Body of pancreas (tissue), 4 donors: Measurements from ENCODE around the gene LTK.

Experiments
- POLR2A ChIP-seq, 3 donors: fragments of 450-650 bp; IDR thresholded peaks; one replicate each; pipeline ENCODE4 v1.6.1; 2016; ENCODE audit warnings: antibody characterized with exemption in 3 of 3, mild to moderate bottlenecking in 2 of 3
- TF ChIP-seq, protein P1 (sequence below), 7 experiments: fragments of 450-650 bp in 4 of 7; fragments of 200-600 bp in 3 of 7; sonication (generic) in 3 of 7; IDR thresholded peaks; one replicate each; pipeline ENCODE4 v1.5.1; 2016 to 2019; ENCODE audit warnings: antibody characterized with exemption in 7 of 7

DNA sequence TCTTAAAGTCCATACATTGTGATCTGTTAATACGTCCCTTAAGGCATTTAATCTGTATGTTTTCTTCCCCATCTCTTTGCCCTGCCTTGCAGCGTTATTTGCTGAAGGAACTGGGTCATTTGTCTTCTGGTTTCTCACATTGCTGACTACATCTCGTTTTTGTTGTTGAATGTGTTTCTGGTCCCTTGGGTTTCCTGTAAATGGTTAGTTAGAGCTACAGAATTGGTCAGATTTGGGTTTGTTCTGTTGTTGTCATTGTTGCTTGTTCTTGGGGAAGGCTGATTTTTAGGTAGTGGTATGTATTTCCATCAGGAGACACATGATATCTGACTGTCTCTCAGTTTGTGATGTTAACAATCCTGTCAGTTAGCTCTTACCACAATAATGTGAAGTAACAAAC, 46.9 kb downstream of the LTK start:
- TF ChIP-seq, protein P1, sequence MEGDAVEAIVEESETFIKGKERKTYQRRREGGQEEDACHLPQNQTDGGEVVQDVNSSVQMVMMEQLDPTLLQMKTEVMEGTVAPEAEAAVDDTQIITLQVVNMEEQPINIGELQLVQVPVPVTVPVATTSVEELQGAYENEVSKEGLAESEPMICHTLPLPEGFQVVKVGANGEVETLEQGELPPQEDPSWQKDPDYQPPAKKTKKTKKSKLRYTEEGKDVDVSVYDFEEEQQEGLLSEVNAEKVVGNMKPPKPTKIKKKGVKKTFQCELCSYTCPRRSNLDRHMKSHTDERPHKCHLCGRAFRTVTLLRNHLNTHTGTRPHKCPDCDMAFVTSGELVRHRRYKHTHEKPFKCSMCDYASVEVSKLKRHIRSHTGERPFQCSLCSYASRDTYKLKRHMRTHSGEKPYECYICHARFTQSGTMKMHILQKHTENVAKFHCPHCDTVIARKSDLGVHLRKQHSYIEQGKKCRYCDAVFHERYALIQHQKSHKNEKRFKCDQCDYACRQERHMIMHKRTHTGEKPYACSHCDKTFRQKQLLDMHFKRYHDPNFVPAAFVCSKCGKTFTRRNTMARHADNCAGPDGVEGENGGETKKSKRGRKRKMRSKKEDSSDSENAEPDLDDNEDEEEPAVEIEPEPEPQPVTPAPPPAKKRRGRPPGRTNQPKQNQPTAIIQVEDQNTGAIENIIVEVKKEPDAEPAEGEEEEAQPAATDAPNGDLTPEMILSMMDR (IDR thresholded peaks at IDR 0.05): no peak
- TF ChIP-seq POLR2A (IDR thresholded peaks at IDR 0.05): no peak
